Cardiac muscle cell (in vitro differentiated cells and primary cell): ENCODE results near the gene SLC25A39. TPM values are rescaled to one million over a fixed set of nuclear protein-coding genes. Genes with fewer than 3 reads are reported as not detected.
"Not testable (repeated sequence)": the region's sequence is repeated elsewhere in the genome, so short reads cannot be mapped to it uniquely, and the experiment has no call there.

ENCODE experiments used
- DNase-seq, 2 donors: peaks; one replicate each; pipeline versions ENCODE4 v3.0.0 to v3.0.0-alpha.2; 2010 to 2017; ENCODE audit warnings: low read depth in 1 of 2, low spot score in 1 of 2
- H3K27ac ChIP-seq: fragments of 200-600 bp; sonication (generic); 2 replicates; pipeline ENCODE4 v1.5.1; 2016
- H3K27me3 ChIP-seq: fragments of 200-600 bp; sonication (generic); 2 replicates; pipeline ENCODE4 v1.6.0; 2016; ENCODE audit warnings: control low read depth
- H3K36me3 ChIP-seq: fragments of 200-600 bp; sonication (generic); 2 replicates; pipeline ENCODE4 v1.5.1; 2016; ENCODE audit warnings: control low read depth
- H3K4me1 ChIP-seq: fragments of 200-600 bp; sonication (generic); 2 replicates; pipeline ENCODE4 v1.8.1; 2017; ENCODE audit warnings: low read depth, mild to moderate bottlenecking, mixed run types
- H3K4me3 ChIP-seq: fragments of 200-600 bp; sonication (generic); 2 replicates; pipeline ENCODE4 v1.5.1; 2016; ENCODE audit warnings: mild to moderate bottlenecking
- H3K9me3 ChIP-seq: fragments of 200-600 bp; sonication (generic); 2 replicates; pipeline ENCODE4 v1.5.1; 2017; ENCODE audit warnings: low read depth, mild to moderate bottlenecking, control low read depth
- polyA plus RNA-seq: library from polyadenylated mRNA; unstranded; fragments of >200 nt; fragmentation: Nextera tagmentation; extraction: Ambion mirVana; gene quantifications from 2 replicates; pipeline ENCODE4 v1.2.1, GENCODE V29; 2016
- total RNA-seq: library from RNA; depleted of rRNA; stranded (reverse); fragments of >200 nt; gene quantifications from 2 replicates; pipeline ENCODE4 v1.2.3, GENCODE V29; 2016
- TF ChIP-seq, protein P1 (sequence below): IDR thresholded peaks from 2 replicates; pipeline ENCODE4 v1.5.1; 2012; ENCODE audit warnings: low read depth, mild to moderate bottlenecking, low read length

SLC25A39 gene
- total and polyA plus RNA-seq, 2 experiments from 2014 or later = 228 to 284 TPM

DNA sequence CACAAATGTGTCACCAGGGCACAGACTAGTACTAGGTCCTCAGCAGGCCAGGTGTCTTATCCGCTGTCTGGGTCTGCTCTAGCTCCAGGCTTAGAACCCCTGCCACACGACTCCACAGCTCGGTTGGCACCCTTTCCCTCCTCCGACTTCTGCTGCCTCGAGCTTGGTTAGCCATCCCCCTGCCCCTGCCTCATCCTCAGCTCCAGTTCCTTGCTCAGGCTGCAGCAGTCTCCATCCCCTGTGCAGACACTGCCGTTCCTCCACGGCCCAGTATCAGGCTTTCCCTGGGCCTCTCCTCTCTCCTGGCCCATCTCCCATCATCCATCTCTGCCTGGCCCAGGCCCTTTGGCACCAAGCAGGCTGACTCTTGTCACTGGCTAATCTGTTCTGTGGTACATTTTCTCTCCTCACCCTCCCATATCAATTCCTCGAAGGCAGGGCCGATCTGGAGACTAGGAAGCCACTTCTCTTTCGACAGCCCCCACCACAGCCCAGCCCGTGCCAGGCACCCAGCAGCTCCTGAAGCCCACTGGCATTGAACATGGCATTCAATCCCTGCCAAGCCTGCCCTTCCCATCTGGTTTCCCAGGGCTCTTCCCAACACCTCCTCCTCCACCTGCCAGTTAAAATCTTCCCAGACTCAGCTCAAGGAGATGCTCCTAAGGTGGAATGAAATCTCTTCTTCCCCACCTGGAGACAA, 19.0 kb upstream of the SLC25A39 start:
- Histone ChIP-seq H3K9me3 (no peaks in the 10 kb centered on the region), H3K27me3 (peaks cover 2% of the 10 kb centered on the region), H3K36me3 (no peaks in the 10 kb centered on the region), H3K4me3 (no peak overlapping the region), H3K4me1 (no peaks in the 10 kb centered on the region), H3K27ac (no peak overlapping the region)
- TF ChIP-seq, protein P1, sequence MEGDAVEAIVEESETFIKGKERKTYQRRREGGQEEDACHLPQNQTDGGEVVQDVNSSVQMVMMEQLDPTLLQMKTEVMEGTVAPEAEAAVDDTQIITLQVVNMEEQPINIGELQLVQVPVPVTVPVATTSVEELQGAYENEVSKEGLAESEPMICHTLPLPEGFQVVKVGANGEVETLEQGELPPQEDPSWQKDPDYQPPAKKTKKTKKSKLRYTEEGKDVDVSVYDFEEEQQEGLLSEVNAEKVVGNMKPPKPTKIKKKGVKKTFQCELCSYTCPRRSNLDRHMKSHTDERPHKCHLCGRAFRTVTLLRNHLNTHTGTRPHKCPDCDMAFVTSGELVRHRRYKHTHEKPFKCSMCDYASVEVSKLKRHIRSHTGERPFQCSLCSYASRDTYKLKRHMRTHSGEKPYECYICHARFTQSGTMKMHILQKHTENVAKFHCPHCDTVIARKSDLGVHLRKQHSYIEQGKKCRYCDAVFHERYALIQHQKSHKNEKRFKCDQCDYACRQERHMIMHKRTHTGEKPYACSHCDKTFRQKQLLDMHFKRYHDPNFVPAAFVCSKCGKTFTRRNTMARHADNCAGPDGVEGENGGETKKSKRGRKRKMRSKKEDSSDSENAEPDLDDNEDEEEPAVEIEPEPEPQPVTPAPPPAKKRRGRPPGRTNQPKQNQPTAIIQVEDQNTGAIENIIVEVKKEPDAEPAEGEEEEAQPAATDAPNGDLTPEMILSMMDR = no peak
- no peak for DNase-seq

DNA sequence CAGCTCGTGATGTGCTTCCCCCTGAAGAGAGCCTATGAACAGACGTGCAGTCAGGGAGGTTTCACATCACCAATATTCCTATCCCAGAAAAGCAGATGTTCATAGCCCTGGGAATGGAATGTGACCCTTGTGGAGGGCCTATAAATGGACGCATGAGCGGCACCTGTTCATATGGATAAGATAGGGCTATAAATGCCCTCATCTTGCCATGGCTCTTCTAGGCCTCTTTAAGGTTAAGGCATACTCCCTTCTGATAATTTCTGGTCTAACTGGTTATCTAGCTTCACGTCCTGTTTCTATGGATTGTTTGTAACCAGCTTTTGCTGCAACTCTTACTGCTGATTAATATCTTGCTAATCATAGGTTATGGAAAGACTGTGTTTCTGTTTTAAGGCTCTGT, 15.9 kb upstream of the SLC25A39 start:
- H3K9me3 ChIP-seq, H3K27me3 ChIP-seq, DNase-seq, H3K4me1 ChIP-seq, H3K27ac ChIP-seq, H3K36me3 ChIP-seq, H3K4me3 ChIP-seq: not testable (repeated sequence)

- no peak overlapping the region for H3K27ac ChIP-seq
- no peaks in the 10 kb centered on the region for H3K4me1 ChIP-seq
- TF ChIP-seq, protein P1 = no peak
- no peaks in the 10 kb centered on the region for H3K9me3 ChIP-seq
- no peak for DNase-seq
- no peaks in the 10 kb centered on the region for H3K36me3 ChIP-seq
- no peak overlapping the region for H3K4me3 ChIP-seq
- peaks cover 2% of the 10 kb centered on the region for H3K27me3 ChIP-seq
Observed at GRCh38 chr17:44338702-44339101, 14.1 kb upstream of the SLC25A39 start.

DNA sequence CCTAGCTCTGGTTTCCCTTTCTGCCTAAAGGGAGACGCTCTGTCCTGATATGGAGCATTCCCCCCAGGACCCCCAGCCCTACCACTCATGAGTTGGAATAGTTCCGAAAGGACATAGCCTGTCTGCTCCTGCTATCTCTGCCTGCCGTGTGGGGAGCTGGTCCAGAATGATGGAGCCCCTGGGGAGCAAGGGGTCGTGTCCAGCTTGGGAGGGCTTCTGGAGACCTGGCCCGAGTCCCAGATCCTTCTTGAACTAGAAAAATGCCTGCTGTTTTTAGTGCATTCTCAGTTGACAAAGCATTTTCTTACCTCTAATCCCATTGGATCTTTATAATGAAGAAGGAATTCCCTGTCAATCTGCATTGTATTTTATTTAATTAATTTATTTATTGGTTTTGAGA, 11.3 kb upstream of the SLC25A39 start:
- TF ChIP-seq, protein P1 = no peak
- no peaks in the 10 kb centered on the region for H3K4me1 ChIP-seq
- no peak for DNase-seq
- H3K36me3 ChIP-seq = no peaks in the 10 kb centered on the region
- no peaks in the 10 kb centered on the region for H3K9me3 ChIP-seq
- no peaks in the 10 kb centered on the region for H3K27me3 ChIP-seq
- no peak overlapping the region for H3K4me3 ChIP-seq
- no peak overlapping the region for H3K27ac ChIP-seq

- no peak for DNase-seq
- H3K4me3 ChIP-seq = no peak overlapping the region
- no peaks in the 10 kb centered on the region for H3K9me3 ChIP-seq
- no peak overlapping the region for H3K27ac ChIP-seq
- no peaks in the 10 kb centered on the region for H3K4me1 ChIP-seq
- no peaks in the 10 kb centered on the region for H3K27me3 ChIP-seq
- H3K36me3 ChIP-seq = no peaks in the 10 kb centered on the region
- TF ChIP-seq, protein P1 = no peak
Observed at GRCh38 chr17:44335564-44335963, 10.9 kb upstream of the SLC25A39 start.

GRCh38 chr17:44334727-44335126, 10.1 kb upstream of the SLC25A39 start:
- TF ChIP-seq, protein P1 = no peak
- Histone ChIP-seq H3K4me1 (no peaks in the 10 kb centered on the region), H3K27me3 (no peaks in the 10 kb centered on the region), H3K27ac (no peak overlapping the region), H3K4me3 (no peak overlapping the region), H3K9me3 (no peaks in the 10 kb centered on the region), H3K36me3 (no peaks in the 10 kb centered on the region)
- no peak for DNase-seq
